H9 (cell line): ENCODE data around the gene THRB. TPM values are rescaled to one million over a fixed set of nuclear protein-coding genes. Genes with fewer than 3 reads are reported as not detected.

Experiments used
- DNase-seq: peaks from one replicate; pipeline ENCODE4 v3.0.0-alpha.2; 2017
- H2AFZ ChIP-seq: one replicate; pipeline ENCODE4 v1.6.1; 2013; ENCODE audit warnings: mild to moderate bottlenecking, low read length, control low read depth, moderate library complexity
- H2AK5ac ChIP-seq: 2 replicates; pipeline ENCODE4 v1.6.1; 2013; ENCODE audit warnings: low read length, control low read depth, mixed read lengths; ENCODE audit not compliant: insufficient read length
- H2BK120ac ChIP-seq: one replicate; pipeline ENCODE4 v1.6.1; 2013; ENCODE audit warnings: low read depth, mild to moderate bottlenecking, low read length, control low read depth, inconsistent platforms; ENCODE audit not compliant: poor library complexity, severe bottlenecking
- H2BK12ac ChIP-seq: 2 replicates; pipeline ENCODE4 v1.6.1; 2013; ENCODE audit warnings: low read length, control low read depth, mixed read lengths, low read depth; ENCODE audit not compliant: insufficient read length
- H2BK15ac ChIP-seq: 2 replicates; pipeline ENCODE4 v1.6.1; 2013; ENCODE audit warnings: low read depth, low read length, control low read depth
- H2BK20ac ChIP-seq: one replicate; pipeline ENCODE4 v1.6.1; 2013; ENCODE audit warnings: low read depth, mild to moderate bottlenecking, low read length, control low read depth, inconsistent platforms; ENCODE audit not compliant: poor library complexity, severe bottlenecking
- H2BK5ac ChIP-seq: 2 replicates; pipeline ENCODE4 v1.6.1; 2013; ENCODE audit warnings: low read length, control low read depth, mixed read lengths; ENCODE audit not compliant: insufficient read length
- H3K14ac ChIP-seq: 2 replicates; pipeline ENCODE4 v1.6.1; 2013; ENCODE audit warnings: low read length, control low read depth; ENCODE audit not compliant: insufficient read depth
- H3K18ac ChIP-seq: 2 replicates; pipeline ENCODE4 v1.6.1; 2013; ENCODE audit warnings: low read depth, mild to moderate bottlenecking, mixed read lengths, low read length, control low read depth; ENCODE audit not compliant: insufficient read length
- H3K23ac ChIP-seq: 2 replicates; pipeline ENCODE4 v1.6.1; 2013; ENCODE audit warnings: low read length, control low read depth, mixed read lengths, low read depth; ENCODE audit not compliant: insufficient read length
- H3K23me2 ChIP-seq: 2 replicates; pipeline ENCODE4 v1.6.1; 2013; ENCODE audit warnings: low read depth, mild to moderate bottlenecking, mixed read lengths, low read length, control low read depth; ENCODE audit not compliant: insufficient read length, poor library complexity, severe bottlenecking
- H3K27ac ChIP-seq: 2 replicates; pipeline ENCODE4 v1.5.1; 2013; ENCODE audit warnings: low read length, control low read depth, mixed read lengths, low read depth; ENCODE audit not compliant: insufficient read length
- H3K27me3 ChIP-seq: 2 replicates; pipeline ENCODE4 v1.6.1; 2013; ENCODE audit warnings: low read length, control low read depth, inconsistent platforms; ENCODE audit not compliant: insufficient read depth
- H3K4ac ChIP-seq: 2 replicates; pipeline ENCODE4 v1.6.1; 2013; ENCODE audit warnings: low read depth, mild to moderate bottlenecking, control low read depth, inconsistent platforms, low read length, moderate library complexity
- H3K4me1 ChIP-seq: 2 replicates; pipeline ENCODE4 v1.6.1; 2013; ENCODE audit warnings: low read length, control low read depth, inconsistent platforms; ENCODE audit not compliant: insufficient read depth
- H3K4me2 ChIP-seq: 2 replicates; pipeline ENCODE4 v1.6.1; 2013; ENCODE audit warnings: low read length, control low read depth, mixed read lengths; ENCODE audit not compliant: insufficient read length, insufficient read depth
- H3K56ac ChIP-seq: 2 replicates; pipeline ENCODE4 v1.6.1; 2013; ENCODE audit warnings: low read depth, mild to moderate bottlenecking, mixed read lengths, low read length, control low read depth; ENCODE audit not compliant: insufficient read length
- H3K79me1 ChIP-seq: 2 replicates; pipeline ENCODE4 v1.6.1; 2013; ENCODE audit warnings: low read depth, mild to moderate bottlenecking, moderate library complexity, low read length, control low read depth, inconsistent platforms; ENCODE audit not compliant: insufficient read depth, poor library complexity, severe bottlenecking
- H3K79me2 ChIP-seq: 2 replicates; pipeline ENCODE4 v1.6.1; 2013; ENCODE audit warnings: low read length, control low read depth, inconsistent platforms; ENCODE audit not compliant: insufficient read depth
- H3K9ac ChIP-seq: 2 replicates; pipeline ENCODE4 v1.6.1; 2013; ENCODE audit warnings: low read length, control low read depth, mixed read lengths; ENCODE audit not compliant: insufficient read length; ENCODE audit errors: extremely low read depth
- H3K9me3 ChIP-seq: one replicate; pipeline ENCODE4 v1.6.1; 2013; ENCODE audit warnings: low read depth, low read length, inconsistent platforms; ENCODE audit not compliant: control insufficient read depth
- H3T11ph ChIP-seq: one replicate; pipeline ENCODE4 v1.6.1; 2013; ENCODE audit warnings: mild to moderate bottlenecking, low read length, control low read depth, inconsistent platforms
- H4K20me1 ChIP-seq: one replicate; pipeline ENCODE4 v1.6.1; 2013; ENCODE audit not compliant: control insufficient read depth, insufficient read length, insufficient read depth
- H4K5ac ChIP-seq: 2 replicates; pipeline ENCODE4 v1.6.1; 2013; ENCODE audit warnings: low read depth, mild to moderate bottlenecking, mixed read lengths, low read length, control low read depth; ENCODE audit not compliant: insufficient read length
- H4K8ac ChIP-seq: replicated peaks from 2 replicates; pipeline ENCODE4 v1.6.1; 2013; ENCODE audit warnings: low read length, control low read depth, mixed read lengths, low read depth; ENCODE audit not compliant: insufficient read length
- H4K91ac ChIP-seq: 2 replicates; pipeline ENCODE4 v1.6.1; 2013; ENCODE audit warnings: low read depth, mild to moderate bottlenecking, moderate library complexity, mixed read lengths, low read length, control low read depth; ENCODE audit not compliant: insufficient read length
- H3K27ac Mint-ChIP-seq, 3 experiments: 2 replicates in 2 of 3; 3 replicates in 1 of 3; pipeline ENCODE4 v1.8.0; 2020 to 2021; ENCODE audit warnings: mixed read lengths in 3 of 3, mild to moderate bottlenecking in 1 of 3, moderate library complexity in 1 of 3
- H3K27me3 Mint-ChIP-seq: 2 replicates; pipeline ENCODE4 v1.8.0; 2021; ENCODE audit warnings: low read depth, mild to moderate bottlenecking, moderate library complexity, mixed read lengths
- H3K36me3 Mint-ChIP-seq, 3 experiments: 2 replicates in 2 of 3; 3 replicates in 1 of 3; pipeline ENCODE4 v1.8.0; 2020 to 2021; ENCODE audit warnings: low read depth in 3 of 3, mixed read lengths in 3 of 3; ENCODE audit not compliant: insufficient read depth in 1 of 3
- H3K4me1 Mint-ChIP-seq, 2 experiments: 2 replicates each; pipeline ENCODE4 v1.8.0; 2020; ENCODE audit warnings: mixed read lengths in 2 of 2
- H3K4me3 Mint-ChIP-seq, 2 experiments: 2 replicates in 1 of 2; 3 replicates in 1 of 2; pipeline ENCODE4 v1.8.0; 2020 to 2021; ENCODE audit warnings: mild to moderate bottlenecking in 2 of 2, mixed read lengths in 2 of 2, moderate library complexity in 1 of 2
- H3K9me3 Mint-ChIP-seq, 2 experiments: 2 replicates in 1 of 2; 3 replicates in 1 of 2; pipeline ENCODE4 v1.8.0; 2020; ENCODE audit warnings: mild to moderate bottlenecking in 2 of 2, mixed read lengths in 2 of 2, moderate library complexity in 1 of 2
- WGBS: extraction: QIAGEN DNeasy Blood & Tissue Kit; methylation state at CpG from one replicate; pipeline ENCODE4 v1.1.7; 2013; ENCODE audit warnings: missing lambda C conversion rate, low lambda C conversion rate, mixed read lengths; ENCODE audit not compliant: insufficient read length; ENCODE audit errors: extremely low coverage; 5-methylcytosine and 5-hydroxymethylcytosine counted together
- total RNA-seq: library from RNA; stranded (reverse); gene quantifications from 2 replicates; pipeline ENCODE4 v1.2.1, GENCODE V29; 2021
- TF ChIP-seq, protein P1 (sequence below): fragments of 200-600 bp; sonication (generic); conservative IDR thresholded peaks from 3 replicates; pipeline ENCODE4 v1.8.0; 2021; ENCODE audit warnings: antibody characterized with exemption, mild to moderate bottlenecking

The THRB gene
- total RNA-seq, 1 experiment from 2014 or later = 8.6 TPM

GRCh38 chr3:24525557-24525956 lies 30.9 kb upstream of the THRB start:
- Histone ChIP-seq H4K20me1 (no peaks in the 10 kb centered on the region), H4K91ac (no peak overlapping the region), H3K23me2 (peaks cover 11% of the 10 kb centered on the region), H3K4me1 (no peaks in the 10 kb centered on the region), H3K4ac (no peak overlapping the region), H4K8ac (no peak overlapping the region), H2BK120ac (no peak overlapping the region), H2BK15ac (no peak overlapping the region), H3K18ac (no peak overlapping the region), H3T11ph (no peak overlapping the region), H3K14ac (no peak overlapping the region), H4K5ac (no peak overlapping the region), H2BK20ac (no peak overlapping the region), H3K9ac (no peak overlapping the region), H3K23ac (no peak overlapping the region), H2AFZ (no peak overlapping the region), H3K9me3 (no peaks in the 10 kb centered on the region), H2AK5ac (no peak overlapping the region), H2BK5ac (no peak overlapping the region), H3K56ac (no peak overlapping the region), H3K79me1 (no peaks in the 10 kb centered on the region), H3K79me2 (no peaks in the 10 kb centered on the region), H3K27me3 (peaks cover 14% of the 10 kb centered on the region), H2BK12ac (no peak overlapping the region), H3K4me2 (no peak overlapping the region), H3K27ac (no peak overlapping the region)
- H3K27ac Mint-ChIP-seq = no peak overlapping the region
- H3K27me3 Mint-ChIP-seq = peaks cover 50% of the 10 kb centered on the region
- no peak for DNase-seq
- no CpG with 5 or more reads among the region's 1 CpG for WGBS
- no peaks in the 10 kb centered on the region; a peak in 1 of 5 replicates for H3K9me3 Mint-ChIP-seq
- H3K4me3 Mint-ChIP-seq = no peak overlapping the region
- peaks cover 14 to 18% of the 10 kb centered on the region in 2 experiments for H3K4me1 Mint-ChIP-seq
- TF ChIP-seq, protein P1, sequence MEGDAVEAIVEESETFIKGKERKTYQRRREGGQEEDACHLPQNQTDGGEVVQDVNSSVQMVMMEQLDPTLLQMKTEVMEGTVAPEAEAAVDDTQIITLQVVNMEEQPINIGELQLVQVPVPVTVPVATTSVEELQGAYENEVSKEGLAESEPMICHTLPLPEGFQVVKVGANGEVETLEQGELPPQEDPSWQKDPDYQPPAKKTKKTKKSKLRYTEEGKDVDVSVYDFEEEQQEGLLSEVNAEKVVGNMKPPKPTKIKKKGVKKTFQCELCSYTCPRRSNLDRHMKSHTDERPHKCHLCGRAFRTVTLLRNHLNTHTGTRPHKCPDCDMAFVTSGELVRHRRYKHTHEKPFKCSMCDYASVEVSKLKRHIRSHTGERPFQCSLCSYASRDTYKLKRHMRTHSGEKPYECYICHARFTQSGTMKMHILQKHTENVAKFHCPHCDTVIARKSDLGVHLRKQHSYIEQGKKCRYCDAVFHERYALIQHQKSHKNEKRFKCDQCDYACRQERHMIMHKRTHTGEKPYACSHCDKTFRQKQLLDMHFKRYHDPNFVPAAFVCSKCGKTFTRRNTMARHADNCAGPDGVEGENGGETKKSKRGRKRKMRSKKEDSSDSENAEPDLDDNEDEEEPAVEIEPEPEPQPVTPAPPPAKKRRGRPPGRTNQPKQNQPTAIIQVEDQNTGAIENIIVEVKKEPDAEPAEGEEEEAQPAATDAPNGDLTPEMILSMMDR = no peak
- no peaks in the 10 kb centered on the region for H3K36me3 Mint-ChIP-seq
